HL-60/S4 (cell line): Measurements from ENCODE around the gene C16orf74.

Source experiments
- in situ Hi-C: fragments of 300-500 bp; cut with MboI; formaldehyde crosslinking; loops from 2 replicates; pipeline ENCODE4 v1.14.3; 2022; ENCODE audit warnings: low sequenced_read_pairs

C16orf74 gene

GRCh38 chr16:85704011-85704410 is 46.9 kb downstream of the C16orf74 start:
- in situ Hi-C loops, result no loop called here

DNA sequence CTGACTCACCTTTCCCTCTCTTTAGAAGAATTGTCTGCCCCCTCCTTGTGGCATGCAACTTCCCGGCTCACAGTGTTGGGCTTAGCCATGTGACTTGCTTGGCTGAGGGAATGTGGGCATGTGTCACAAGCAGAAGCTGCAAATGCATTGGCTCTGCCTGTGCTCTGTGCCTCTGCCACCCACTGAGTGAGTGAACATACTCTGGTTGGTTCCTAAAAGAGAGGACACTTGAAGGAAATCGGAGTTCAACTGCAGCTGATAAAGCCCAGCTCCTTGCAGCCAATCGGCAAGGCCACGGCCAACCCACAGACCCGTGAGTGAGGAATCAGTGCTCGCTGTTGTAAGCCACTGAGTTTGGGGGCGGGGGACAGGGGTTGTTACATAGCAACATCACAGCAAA is 51.3 kb downstream of the C16orf74 start:
- in situ Hi-C loops, result loop anchor here (25.0 kb wide), 1 partner anchor 88 kb away; the partner anchor contains the start of genes COX4I1 and EMC8

- in situ Hi-C loops, result loop anchor here (25.0 kb wide), 1 partner anchor 88 kb away; the partner anchor contains the start of genes COX4I1 and EMC8
These were observed 51.8 kb downstream of the C16orf74 start for GRCh38 chr16:85698935-85699558.

- in situ Hi-C loops, result loop anchor here (25.0 kb wide), 1 partner anchor 89 kb away; the partner anchor contains the start of genes COX4I1 and EMC8
These were observed 52.4 kb downstream of the C16orf74 start for GRCh38 chr16:85698459-85698891.

- in situ Hi-C loops, result loop anchor here (25.0 kb wide), 1 partner anchor 90 kb away; the partner anchor contains the start of genes COX4I1 and EMC8
These were observed 53.5 kb downstream of the C16orf74 start for GRCh38 chr16:85697431-85697830.

DNA sequence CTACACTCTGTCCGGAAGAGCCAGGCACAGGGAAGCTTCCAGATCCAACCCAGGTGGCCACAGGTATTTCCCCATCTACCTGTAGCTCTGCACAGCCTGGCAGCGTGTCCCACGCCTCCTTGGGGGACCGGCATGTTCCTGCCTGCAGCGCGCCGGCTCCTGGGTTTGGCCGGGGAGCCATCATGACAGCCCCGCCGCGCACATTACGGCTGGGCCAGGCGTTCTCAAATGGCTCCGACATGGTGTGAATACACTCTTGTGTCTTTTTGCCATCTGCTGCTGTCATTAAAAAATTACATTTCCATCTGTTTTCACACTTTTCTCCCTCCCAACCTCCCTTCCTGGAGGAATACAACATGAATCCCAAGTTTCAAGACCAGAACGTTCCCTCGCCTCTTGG is 54.1 kb downstream of the C16orf74 start:
- in situ Hi-C loops, result loop anchor here (25.0 kb wide), 1 partner anchor 91 kb away; the partner anchor contains the start of genes COX4I1 and EMC8

- in situ Hi-C loops, result loop anchor here (25.0 kb wide), 1 partner anchor 92 kb away; the partner anchor contains the start of genes COX4I1 and EMC8
These were observed 55.4 kb downstream of the C16orf74 start for GRCh38 chr16:85695196-85696128.

DNA sequence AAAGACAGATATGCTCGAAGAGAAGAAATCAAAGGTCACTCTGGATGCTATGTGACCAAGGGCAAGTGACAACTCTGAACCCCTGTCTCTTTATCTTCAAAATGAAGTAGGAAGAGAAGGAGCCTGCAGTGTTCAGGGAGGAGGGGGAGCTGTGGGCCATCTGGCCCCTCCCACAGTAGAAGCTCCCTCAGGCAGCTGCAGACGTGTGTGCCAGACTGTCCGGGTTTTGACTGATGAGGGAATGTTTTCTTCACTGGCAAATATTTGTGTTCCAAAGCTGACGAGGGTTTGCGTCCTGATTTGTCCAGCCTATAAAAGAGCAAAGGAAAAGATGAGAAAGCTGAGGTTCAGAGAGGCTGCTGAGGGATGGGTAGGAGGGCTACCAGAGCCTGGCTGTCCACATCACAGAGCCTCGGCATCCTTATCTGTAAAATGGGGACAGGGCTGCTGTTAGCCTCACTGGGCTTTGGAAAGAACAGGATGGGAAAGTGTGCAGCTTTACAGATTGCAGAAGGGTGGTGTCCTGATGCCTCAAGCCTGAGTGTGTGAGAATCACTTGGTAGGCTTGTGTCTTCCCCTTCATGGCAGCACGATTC is 60.3 kb downstream of the C16orf74 start:
- in situ Hi-C loops, result loop anchor here (25.0 kb wide), 1 partner anchor 97 kb away; the partner anchor contains the start of genes COX4I1 and EMC8

DNA sequence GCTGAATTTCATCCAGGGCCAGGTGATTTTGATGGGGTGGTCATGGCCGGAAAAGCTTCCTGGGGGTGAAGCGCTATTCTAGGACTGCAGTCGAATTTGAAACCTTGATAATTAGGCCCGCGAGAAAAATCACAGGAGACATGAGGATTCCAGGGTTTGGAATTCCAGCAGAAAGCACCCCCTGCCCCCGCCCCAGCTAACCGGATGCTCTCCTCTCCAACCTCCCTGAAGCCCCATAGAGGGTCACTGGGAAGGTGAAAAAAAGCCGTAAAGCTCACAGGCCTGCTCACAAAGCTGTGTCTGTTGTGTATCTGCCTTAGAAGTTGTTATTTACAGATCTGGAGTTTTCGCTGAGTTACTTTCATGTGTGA is 61.0 kb downstream of the C16orf74 start:
- in situ Hi-C loops, result loop anchor here (25.0 kb wide), 1 partner anchor 97 kb away; the partner anchor contains the start of genes COX4I1 and EMC8

DNA sequence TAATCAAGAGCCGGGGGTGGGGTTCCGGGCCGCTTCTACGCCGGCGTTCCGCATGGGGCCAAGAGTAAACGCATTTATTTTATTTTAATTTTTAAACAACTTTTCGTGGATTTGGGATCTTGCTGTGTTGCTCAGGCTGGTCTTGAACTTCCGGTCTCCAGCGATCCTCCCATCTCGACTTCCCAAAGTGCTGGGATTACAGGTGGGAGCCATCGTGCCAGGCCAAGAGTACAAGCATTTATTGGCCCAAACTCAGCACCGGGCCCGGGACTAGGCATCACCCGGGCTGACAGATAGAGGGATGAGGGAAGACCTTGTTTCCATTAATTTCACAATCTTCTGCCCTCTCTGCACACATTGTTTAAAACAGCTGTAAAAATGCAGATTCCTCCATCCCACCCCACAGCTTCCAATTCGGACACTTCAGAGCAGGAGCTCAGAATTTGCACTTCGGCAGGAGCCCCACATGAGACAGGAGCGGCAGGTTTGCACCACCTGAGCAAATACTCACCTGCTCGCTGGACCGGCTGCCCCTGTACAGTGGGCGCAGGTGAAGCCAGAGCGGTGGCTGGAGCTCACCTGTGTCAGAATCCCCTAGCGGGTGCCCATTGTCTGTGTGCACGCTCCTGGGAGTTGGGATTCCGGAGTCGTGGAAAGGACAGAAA is 61.5 kb downstream of the C16orf74 start:
- in situ Hi-C loops, result loop anchor here (25.0 kb wide), 1 partner anchor 98 kb away; the partner anchor contains the start of genes COX4I1 and EMC8

- in situ Hi-C loops, result loop anchor here (25.0 kb wide), 1 partner anchor 99 kb away; the partner anchor contains the start of genes COX4I1 and EMC8
These were observed 62.2 kb downstream of the C16orf74 start, which contains the start of gene GINS2 for GRCh38 chr16:85688586-85689284. GINS2 (minus strand) TSS chr16:85688954; CDS start chr16:85688898, 56 bp downstream.

DNA sequence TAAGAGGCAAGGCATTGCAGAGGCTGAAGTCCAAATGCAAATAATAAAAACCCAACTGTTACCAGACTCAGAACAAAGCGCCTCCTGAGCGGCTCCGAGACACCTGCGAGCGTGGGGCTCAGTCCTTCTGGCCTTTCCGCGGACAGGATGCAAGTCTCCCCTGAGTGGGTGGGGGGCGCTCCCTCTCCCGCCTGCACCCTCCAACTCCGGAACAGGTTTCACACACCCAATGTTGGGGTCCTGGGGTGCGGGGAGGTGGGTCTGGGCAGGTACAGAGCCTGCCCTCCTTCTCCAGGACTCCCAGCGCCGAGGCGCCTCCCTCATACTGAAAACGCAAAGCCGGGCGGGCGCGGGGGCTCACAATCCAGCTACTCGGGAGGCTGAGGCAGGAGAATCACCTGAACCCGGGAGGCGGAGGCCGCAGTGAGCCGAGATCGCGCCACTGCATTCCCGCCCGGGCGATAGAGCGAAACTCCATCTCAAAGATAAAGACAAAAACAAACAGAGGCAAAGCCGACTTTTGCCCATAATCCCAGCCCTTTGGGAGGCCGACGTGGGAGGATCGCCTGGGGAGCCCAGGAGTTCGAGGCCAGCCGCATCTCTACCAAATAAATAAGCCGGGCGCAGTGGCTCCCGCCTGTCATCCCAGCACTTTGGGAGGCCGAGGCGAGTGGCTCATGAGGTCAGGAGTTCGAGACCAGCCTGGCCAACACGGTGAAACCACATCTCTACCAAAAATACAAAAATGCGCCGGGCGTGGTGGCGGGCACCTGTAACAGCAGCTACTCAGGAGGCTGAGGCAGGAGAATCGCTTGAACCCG is 63.0 kb downstream of the C16orf74 start:
- in situ Hi-C loops, result loop anchor here (25.0 kb wide), 1 partner anchor 99 kb away; the partner anchor contains the start of genes COX4I1 and EMC8

DNA sequence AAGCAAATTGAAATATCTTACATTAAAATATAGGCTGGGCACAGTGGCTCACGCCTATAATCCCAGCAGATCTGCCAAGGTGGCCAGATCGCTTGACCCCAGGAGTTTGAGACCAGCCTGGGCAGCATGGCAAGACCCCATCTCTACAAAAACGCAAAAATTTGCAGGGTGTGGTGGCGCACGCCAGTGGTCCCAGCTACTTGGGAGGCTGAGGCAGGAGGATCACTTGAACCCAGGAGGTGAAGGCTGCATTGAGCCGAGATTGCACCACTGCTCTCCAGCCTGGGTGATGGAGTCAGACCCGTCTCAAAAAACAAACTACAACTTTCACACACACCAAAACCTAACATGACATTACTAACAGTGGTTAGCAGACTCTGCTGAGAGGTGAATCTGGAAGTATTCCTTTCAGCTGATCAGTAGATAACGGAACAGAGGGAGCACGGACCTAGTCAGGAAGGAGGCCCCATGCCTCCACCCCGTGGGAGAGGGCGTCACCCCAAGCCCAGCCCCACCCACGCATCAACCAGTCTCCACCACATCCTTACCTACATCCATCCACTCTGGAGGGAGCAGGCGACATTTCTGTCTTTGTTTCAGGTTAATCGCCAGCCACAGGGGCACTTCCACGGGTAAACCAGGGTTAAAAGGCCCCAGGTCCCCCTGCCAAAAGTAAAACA is 63.8 kb downstream of the C16orf74 start:
- in situ Hi-C loops, result loop anchor here (25.0 kb wide), 1 partner anchor 100 kb away; the partner anchor contains the start of genes COX4I1 and EMC8

DNA sequence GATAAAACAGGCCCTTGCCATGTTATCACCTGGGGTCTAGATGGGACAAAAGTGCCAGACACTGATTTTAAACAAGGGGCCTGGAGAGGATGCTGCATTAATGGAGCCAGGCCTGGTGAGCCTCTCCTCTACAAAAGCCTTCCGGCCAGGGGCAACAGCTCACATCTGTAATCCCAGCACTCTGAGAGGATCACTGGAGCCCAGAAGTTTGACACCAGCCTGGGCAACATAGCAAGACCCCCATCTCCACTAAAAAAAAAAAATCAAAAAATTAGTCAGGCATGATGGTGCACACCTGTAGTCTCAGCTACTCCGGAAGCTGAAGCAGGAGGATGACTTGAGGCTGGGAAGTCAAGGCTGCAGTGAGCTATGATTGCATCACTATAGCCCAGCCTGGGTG is 65.6 kb downstream of the C16orf74 start:
- in situ Hi-C loops, result loop anchor here (25.0 kb wide), 1 partner anchor 102 kb away; the partner anchor contains the start of genes COX4I1 and EMC8

GRCh38 chr16:85683363-85683762 is 67.5 kb downstream of the C16orf74 start:
- in situ Hi-C loops, result loop anchor here (25.0 kb wide), 1 partner anchor 104 kb away; the partner anchor contains the start of genes COX4I1 and EMC8

GRCh38 chr16:85682516-85682915 is 68.4 kb downstream of the C16orf74 start:
- in situ Hi-C loops, result loop anchor here (25.0 kb wide), 1 partner anchor 105 kb away; the partner anchor contains the start of genes COX4I1 and EMC8

DNA sequence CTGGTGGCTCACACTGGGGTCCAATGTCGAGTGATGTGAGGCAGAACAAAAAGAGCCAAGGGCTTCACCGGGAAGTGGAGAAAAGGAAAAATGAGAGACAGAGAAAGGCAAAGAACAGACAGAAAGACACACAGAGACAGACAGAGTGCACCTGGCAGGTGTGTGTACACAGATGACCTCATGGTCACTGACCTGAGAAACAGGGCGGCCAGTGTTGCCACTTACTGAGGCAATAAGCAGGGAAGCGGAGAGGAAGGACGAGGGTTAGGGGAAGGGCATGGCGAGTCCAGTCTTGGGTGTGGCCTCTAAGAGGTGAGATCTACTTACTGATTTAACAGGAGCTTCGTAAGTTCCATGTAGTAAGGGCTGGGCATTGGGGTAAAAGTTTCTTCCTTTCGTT is 69.6 kb downstream of the C16orf74 start:
- in situ Hi-C loops, result loop anchor here (25.0 kb wide), 1 partner anchor 106 kb away; the partner anchor contains the start of genes COX4I1 and EMC8
